Loucy (cell line): ENCODE measurements around the gene PYCR2.
"Not testable (repeated sequence)": the region's sequence is repeated elsewhere in the genome, so short reads cannot be mapped to it uniquely, and the experiment has no call there.

Experiments used
- H2AFZ ChIP-seq: fragments of 200-600 bp; sonication (generic); 2 replicates; pipeline ENCODE4 v1.6.0; 2016; ENCODE audit warnings: antibody characterized with exemption, mild to moderate bottlenecking, low read length, moderate library complexity
- H3F3A ChIP-seq: fragments of 200-600 bp; 2 replicates; pipeline ENCODE4 v1.6.0; 2016; ENCODE audit warnings: antibody characterized with exemption, low read depth, mild to moderate bottlenecking
- H3K27me3 ChIP-seq: fragments of 200-600 bp; sonication (generic); 2 replicates; pipeline ENCODE4 v1.6.1; 2014; ENCODE audit warnings: low read length, mild to moderate bottlenecking; ENCODE audit not compliant: insufficient read depth, poor library complexity, severe bottlenecking
- H3K36me3 ChIP-seq: fragments of 200-600 bp; sonication (generic); 2 replicates; pipeline ENCODE4 v1.6.1; 2016; ENCODE audit warnings: low read length; ENCODE audit not compliant: insufficient read depth
- H3K4me1 ChIP-seq: fragments of 200-600 bp; sonication (generic); 2 replicates; pipeline ENCODE4 v1.5.1; 2014; ENCODE audit warnings: low read length, mild to moderate bottlenecking; ENCODE audit not compliant: insufficient read depth, poor library complexity, severe bottlenecking
- H3K4me2 ChIP-seq: fragments of 200-600 bp; sonication (generic); 2 replicates; pipeline ENCODE4 v1.6.0; 2014; ENCODE audit warnings: antibody characterized with exemption, low read length, low read depth, mild to moderate bottlenecking; ENCODE audit not compliant: poor library complexity, severe bottlenecking
- H3K4me3 ChIP-seq: fragments of 200-600 bp; sonication (generic); 2 replicates; pipeline ENCODE4 v1.5.1; 2014; ENCODE audit warnings: low read length, mild to moderate bottlenecking, mixed read lengths; ENCODE audit not compliant: poor library complexity, severe bottlenecking
- H3K79me2 ChIP-seq: fragments of 200-600 bp; sonication (generic); 2 replicates; pipeline ENCODE4 v1.6.1; 2014; ENCODE audit warnings: low read length; ENCODE audit not compliant: insufficient read depth
- H3K9ac ChIP-seq: fragments of 200-600 bp; sonication (generic); 2 replicates; pipeline ENCODE4 v1.6.0; 2014; ENCODE audit warnings: mild to moderate bottlenecking, low read depth, low read length, moderate library complexity; ENCODE audit not compliant: poor library complexity, severe bottlenecking
- H3K9me2 ChIP-seq: fragments of 200-600 bp; sonication (generic); replicated peaks from 2 replicates; pipeline ENCODE4 v1.6.1; 2016; ENCODE audit warnings: low read depth, low read length, mixed read lengths
- H3K9me3 ChIP-seq: fragments of 200-600 bp; sonication (generic); 2 replicates; pipeline ENCODE4 v1.6.1; 2014; ENCODE audit warnings: mild to moderate bottlenecking, antibody characterized with exemption, low read length, low read depth; ENCODE audit not compliant: insufficient read depth
- H4K20me1 ChIP-seq: fragments of 200-600 bp; sonication (generic); 2 replicates; pipeline ENCODE4 v1.6.0; 2014; ENCODE audit warnings: antibody characterized with exemption, low read length, mild to moderate bottlenecking; ENCODE audit not compliant: insufficient read depth, poor library complexity, severe bottlenecking
- EZH2phosphoT487 ChIP-seq: fragments of 200-600 bp; IDR thresholded peaks from 2 replicates; pipeline ENCODE4 v1.6.1; 2018; ENCODE audit warnings: antibody characterized with exemption, mild to moderate bottlenecking, moderate library complexity, borderline replicate concordance
- TF ChIP-seq, protein P1 (sequence below): fragments of 200-600 bp; sonication (generic); conservative IDR thresholded peaks from 2 replicates; pipeline ENCODE4 v1.5.1; 2014; ENCODE audit warnings: mild to moderate bottlenecking, antibody characterized with exemption, low read length

Gene PYCR2

DNA sequence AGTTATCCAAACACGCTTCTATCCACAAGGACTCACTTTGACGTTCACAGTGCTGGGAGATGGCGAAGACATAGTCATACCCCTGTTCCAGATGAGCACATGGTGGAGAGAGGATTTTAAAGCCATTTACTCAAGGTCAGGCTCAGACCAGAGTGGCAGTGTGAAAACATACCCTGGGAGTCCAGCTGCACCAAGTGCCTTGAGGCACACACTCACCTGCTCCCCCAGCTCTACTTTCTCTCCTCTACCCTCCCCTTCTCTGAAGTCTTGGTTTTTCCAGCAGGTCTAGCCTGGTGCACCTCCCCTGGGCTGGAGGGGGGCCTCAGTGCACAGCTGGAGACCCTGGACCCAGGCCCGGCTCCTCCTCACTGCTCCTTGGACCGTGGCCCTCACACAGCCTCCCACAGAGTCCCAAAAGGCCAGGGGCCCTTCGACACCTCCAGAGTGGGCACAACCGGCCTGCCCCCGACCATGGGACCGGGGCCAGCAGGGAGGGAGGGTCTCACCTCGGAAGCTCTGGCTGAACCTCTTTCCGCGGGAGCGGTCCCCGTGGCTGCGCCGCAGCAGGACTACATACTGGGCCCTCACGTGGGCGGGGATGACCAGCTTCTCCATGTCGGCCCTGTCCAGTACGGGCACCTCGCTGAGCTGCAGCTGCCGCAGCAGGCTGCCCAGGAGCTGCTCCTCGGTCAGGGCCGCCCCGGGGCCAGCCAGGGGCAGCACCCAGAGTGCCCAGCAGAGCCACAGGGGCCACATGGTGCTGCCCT, 16.5 kb upstream of the PYCR2 start:
- H3K9ac ChIP-seq, result no peak overlapping the region
- no peaks in the 10 kb centered on the region for H3K9me3 ChIP-seq

GRCh38 chr1:225939939-225940310, 15.9 kb upstream of the PYCR2 start:
- H3K79me2 ChIP-seq, H3K4me3 ChIP-seq, H3K9me2 ChIP-seq, H4K20me1 ChIP-seq, H3K27me3 ChIP-seq, H3F3A ChIP-seq, H3K4me2 ChIP-seq, H3K9ac ChIP-seq, H2AFZ ChIP-seq, H3K9me3 ChIP-seq, H3K36me3 ChIP-seq: not testable (repeated sequence)
- peaks cover 12% of the 10 kb centered on the region for H3K4me1 ChIP-seq

More for the DNA sequence above, 16.5 kb upstream of the PYCR2 start:
- H3K4me2 ChIP-seq, result no peak overlapping the region
- H3K4me1 ChIP-seq, result peaks cover 13% of the 10 kb centered on the region
- no peaks in the 10 kb centered on the region for H4K20me1 ChIP-seq
- no peaks in the 10 kb centered on the region for H3K36me3 ChIP-seq
- H3K9me2 ChIP-seq, result no peaks in the 10 kb centered on the region
- no peak overlapping the region for H2AFZ ChIP-seq
- H3K27me3 ChIP-seq, result no peaks in the 10 kb centered on the region
- H3F3A ChIP-seq, result no peaks in the 10 kb centered on the region
- no peak for TF ChIP-seq EZH2phosphoT487
- TF ChIP-seq, protein P1, sequence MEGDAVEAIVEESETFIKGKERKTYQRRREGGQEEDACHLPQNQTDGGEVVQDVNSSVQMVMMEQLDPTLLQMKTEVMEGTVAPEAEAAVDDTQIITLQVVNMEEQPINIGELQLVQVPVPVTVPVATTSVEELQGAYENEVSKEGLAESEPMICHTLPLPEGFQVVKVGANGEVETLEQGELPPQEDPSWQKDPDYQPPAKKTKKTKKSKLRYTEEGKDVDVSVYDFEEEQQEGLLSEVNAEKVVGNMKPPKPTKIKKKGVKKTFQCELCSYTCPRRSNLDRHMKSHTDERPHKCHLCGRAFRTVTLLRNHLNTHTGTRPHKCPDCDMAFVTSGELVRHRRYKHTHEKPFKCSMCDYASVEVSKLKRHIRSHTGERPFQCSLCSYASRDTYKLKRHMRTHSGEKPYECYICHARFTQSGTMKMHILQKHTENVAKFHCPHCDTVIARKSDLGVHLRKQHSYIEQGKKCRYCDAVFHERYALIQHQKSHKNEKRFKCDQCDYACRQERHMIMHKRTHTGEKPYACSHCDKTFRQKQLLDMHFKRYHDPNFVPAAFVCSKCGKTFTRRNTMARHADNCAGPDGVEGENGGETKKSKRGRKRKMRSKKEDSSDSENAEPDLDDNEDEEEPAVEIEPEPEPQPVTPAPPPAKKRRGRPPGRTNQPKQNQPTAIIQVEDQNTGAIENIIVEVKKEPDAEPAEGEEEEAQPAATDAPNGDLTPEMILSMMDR, result no peak
- no peaks in the 10 kb centered on the region for H3K79me2 ChIP-seq
- H3K4me3 ChIP-seq, result no peak overlapping the region

GRCh38 chr1:225939097-225939938, 15.3 kb upstream of the PYCR2 start:
- H3K4me1 ChIP-seq, H3K9me3 ChIP-seq, H3K27me3 ChIP-seq, H3K9me2 ChIP-seq, H3K79me2 ChIP-seq, H2AFZ ChIP-seq, H3K9ac ChIP-seq, H3K4me3 ChIP-seq, H4K20me1 ChIP-seq, H3K36me3 ChIP-seq, H3K4me2 ChIP-seq, H3F3A ChIP-seq: not testable (repeated sequence)

GRCh38 chr1:225937048-225937968, 13.3 kb upstream of the PYCR2 start:
- H3K27me3 ChIP-seq, result no peaks in the 10 kb centered on the region
- no peaks in the 10 kb centered on the region for H3K9me3 ChIP-seq
- H3K4me1 ChIP-seq, result no peaks in the 10 kb centered on the region
- no peak overlapping the region for H3K4me2 ChIP-seq
- H3K79me2 ChIP-seq, result no peaks in the 10 kb centered on the region
- H2AFZ ChIP-seq, result no peak overlapping the region
- no peak overlapping the region for H3K4me3 ChIP-seq
- H3F3A ChIP-seq, result no peaks in the 10 kb centered on the region
- H3K9me2 ChIP-seq, result no peaks in the 10 kb centered on the region
- TF ChIP-seq, protein P1, result no peak
- TF ChIP-seq EZH2phosphoT487, result no peak
- H3K36me3 ChIP-seq, result no peaks in the 10 kb centered on the region
- no peak overlapping the region for H3K9ac ChIP-seq
- no peaks in the 10 kb centered on the region for H4K20me1 ChIP-seq
